Putamen (tissue), 1 donor: Measurements from ENCODE around the gene MARVELD3.

Experiments
- DNase-seq: peaks from one replicate; pipeline ENCODE4 v3.0.0-alpha.2; 2016; ENCODE audit warnings: low spot score

The MARVELD3 gene

GRCh38 chr16:71623597-71623996 is 2.4 kb upstream of the MARVELD3 start:
- DNase-seq = no peak

- no peak for DNase-seq
These were observed 702 bp upstream of the MARVELD3 start for GRCh38 chr16:71625113-71625850.

GRCh38 chr16:71626858-71627213 is 852 bp downstream of the MARVELD3 start:
- no peak for DNase-seq

- DNase-seq = no peak
These were observed 1.8 kb downstream of the MARVELD3 start for GRCh38 chr16:71627731-71628181.

- no peak for DNase-seq
These were observed 2.8 kb downstream of the MARVELD3 start for GRCh38 chr16:71628810-71629209.

- no peak for DNase-seq
These were observed 3.5 kb downstream of the MARVELD3 start for GRCh38 chr16:71629278-71630016.

- no peak for DNase-seq
These were observed 4.8 kb downstream of the MARVELD3 start for GRCh38 chr16:71630808-71631207.

GRCh38 chr16:71631776-71632175 is 5.8 kb downstream of the MARVELD3 start:
- DNase-seq = no peak

- no peak for DNase-seq
These were observed 9.6 kb downstream of the MARVELD3 start for GRCh38 chr16:71635632-71636031.

GRCh38 chr16:71637398-71637797 is 11.4 kb downstream of the MARVELD3 start:
- DNase-seq = no peak

- no peak for DNase-seq
These were observed 19.5 kb downstream of the MARVELD3 start for GRCh38 chr16:71645450-71645849.

- no peak for DNase-seq
These were observed 21.4 kb downstream of the MARVELD3 start for GRCh38 chr16:71647391-71647790.

GRCh38 chr16:71648162-71648561 is 22.2 kb downstream of the MARVELD3 start:
- DNase-seq = no peak

GRCh38 chr16:71648921-71649320 is 22.9 kb downstream of the MARVELD3 start:
- no peak for DNase-seq

- DNase-seq = no peak
These were observed 23.7 kb downstream of the MARVELD3 start for GRCh38 chr16:71649704-71650103.

GRCh38 chr16:71658771-71659170 is 32.8 kb downstream of the MARVELD3 start:
- DNase-seq = no peak

GRCh38 chr16:71659471-71659870 is 33.5 kb downstream of the MARVELD3 start:
- no peak for DNase-seq

- no peak for DNase-seq
These were observed 40.3 kb downstream of the MARVELD3 start for GRCh38 chr16:71666264-71666663.

GRCh38 chr16:71666928-71667707 is 41.1 kb downstream of the MARVELD3 start:
- no peak for DNase-seq

GRCh38 chr16:71669926-71670536 is 44.0 kb downstream of the MARVELD3 start:
- no peak for DNase-seq

GRCh38 chr16:71670537-71670936 is 44.6 kb downstream of the MARVELD3 start:
- DNase-seq = no peak

GRCh38 chr16:71671165-71671564 is 45.2 kb downstream of the MARVELD3 start:
- DNase-seq = no peak
